GM12801 (cell line): ENCODE measurements around the gene C1QC.

Source experiments
- CTCF ChIP-seq: IDR thresholded peaks from one replicate; pipeline ENCODE4 v1.5.1; 2011; ENCODE audit warnings: control low read depth; ENCODE audit not compliant: insufficient read length; ENCODE audit errors: extremely low read depth

The C1QC gene

GRCh38 chr1:22629886-22630285, 13.5 kb upstream of the C1QC start:
- TF ChIP-seq CTCF = no peak

GRCh38 chr1:22633697-22634463, 9.6 kb upstream of the C1QC start:
- no peak for TF ChIP-seq CTCF

GRCh38 chr1:22635436-22635835, 8.0 kb upstream of the C1QC start:
- TF ChIP-seq CTCF = no peak

- no peak for TF ChIP-seq CTCF
Observed at GRCh38 chr1:22636353-22636752, 7.1 kb upstream of the C1QC start, which contains the start of gene C1QA. Gene C1QA, plus strand, starts transcription at chr1:22636628. Its CDS starts 989 bp downstream, at chr1:22637617.

- no peak for TF ChIP-seq CTCF
Observed at GRCh38 chr1:22636927-22637326, 6.5 kb upstream of the C1QC start.

- no peak for TF ChIP-seq CTCF
Observed at GRCh38 chr1:22637907-22638445, 5.5 kb upstream of the C1QC start.

- TF ChIP-seq CTCF = no peak
Observed at GRCh38 chr1:22638476-22639234, 4.8 kb upstream of the C1QC start.
